Activated naive CD4-positive, alpha-beta T cell treated with anti-CD3 and anti-CD28 coated beads for 36 hours (primary cell): ENCODE results near the gene SYNPR. TPM values are rescaled to one million over a fixed set of nuclear protein-coding genes. Genes with fewer than 3 reads are reported as not detected.
A peak's percentile ranks its signal among the peaks of the same experiment; 100 is the strongest.

Experiments
- CTCF ChIA-PET: fragments of 350-600 bp; sonication (Branson Sonifier 250); formaldehyde crosslinking; loops from one replicate; lab custom pipeline; 2021; ENCODE audit warnings: antibody characterized with exemption; lab: Charles Lee
- DNase-seq: peaks from one replicate; pipeline ENCODE4 v3.0.0-alpha.2; 2020
- H3K27ac Mint-ChIP-seq: one replicate; pipeline ENCODE4 v1.8.0; 2021; ENCODE audit warnings: mild to moderate bottlenecking, mixed read lengths
- H3K27me3 Mint-ChIP-seq: one replicate; pipeline ENCODE4 v1.8.0; 2021; ENCODE audit warnings: low read depth, mixed read lengths
- H3K36me3 Mint-ChIP-seq: one replicate; pipeline ENCODE4 v1.8.0; 2021; ENCODE audit warnings: low read depth, mixed read lengths
- H3K4me1 Mint-ChIP-seq: one replicate; pipeline ENCODE4 v1.8.0; 2021; ENCODE audit warnings: low read depth, mixed read lengths
- H3K4me3 Mint-ChIP-seq: one replicate; pipeline ENCODE4 v1.8.0; 2021; ENCODE audit warnings: mild to moderate bottlenecking, moderate library complexity, mixed read lengths
- H3K9me3 Mint-ChIP-seq: one replicate; pipeline ENCODE4 v1.8.0; 2021; ENCODE audit warnings: mixed read lengths
- intact Hi-C: fragments of 100-400 bp; cut with micrococcal nuclease; formaldehyde crosslinking; loops from one replicate; pipeline ENCODE4 v1.15.1; 2023
- total RNA-seq, 2 experiments: library from RNA; stranded (reverse); gene quantifications; one replicate each; pipeline ENCODE4 v1.2.3, GENCODE V29; 2021

Gene SYNPR
- total RNA-seq, 2 experiments from 2014 or later: not detected

- no peak for DNase-seq
- Mint-ChIP-seq H3K27me3 (peaks cover 2% of the 10 kb centered on the region), H3K4me1 (no peaks in the 10 kb centered on the region), H3K9me3 (no peaks in the 10 kb centered on the region), H3K4me3 (no peak overlapping the region), H3K36me3 (no peaks in the 10 kb centered on the region), H3K27ac (no peak overlapping the region)
- intact Hi-C loops: no loop called here
- CTCF ChIA-PET: no interaction called here
Measured at GRCh38 chr3:63323766-63324165, 45.7 kb downstream of the SYNPR start.

DNA sequence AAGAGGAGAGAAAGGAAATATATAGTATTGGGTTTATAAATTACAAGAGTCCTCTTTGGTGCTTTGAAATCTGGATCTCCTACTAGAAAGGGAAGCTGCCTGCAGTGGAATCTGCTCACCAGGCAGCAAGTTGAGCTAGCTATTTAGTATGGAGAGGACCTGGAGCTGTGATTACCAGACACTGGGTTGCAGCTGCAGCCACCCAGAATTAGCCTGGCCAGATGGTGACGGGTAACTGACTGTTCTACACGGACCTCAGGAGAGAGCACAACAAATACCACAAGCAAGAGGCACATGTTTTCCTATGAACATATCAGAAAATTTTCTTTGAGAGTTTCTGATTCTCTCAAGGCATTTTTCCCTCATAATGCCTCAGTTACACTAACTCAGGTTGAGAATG lies 46.5 kb downstream of the SYNPR start:
- no peaks in the 10 kb centered on the region for H3K4me1 Mint-ChIP-seq
- CTCF ChIA-PET: no interaction called here
- H3K27me3 Mint-ChIP-seq: peaks cover 2% of the 10 kb centered on the region
- no peaks in the 10 kb centered on the region for H3K9me3 Mint-ChIP-seq
- no peak overlapping the region for H3K27ac Mint-ChIP-seq
- intact Hi-C loops: no loop called here
- no peaks in the 10 kb centered on the region for H3K36me3 Mint-ChIP-seq
- no peak for DNase-seq
- H3K4me3 Mint-ChIP-seq: no peak overlapping the region

- Mint-ChIP-seq H3K9me3 (no peaks in the 10 kb centered on the region), H3K36me3 (no peaks in the 10 kb centered on the region), H3K4me1 (no peaks in the 10 kb centered on the region), H3K4me3 (no peak overlapping the region), H3K27ac (no peak overlapping the region), H3K27me3 (peaks cover 2% of the 10 kb centered on the region)
- intact Hi-C loops: no loop called here
- no peak for DNase-seq
- CTCF ChIA-PET: no interaction called here
Measured at GRCh38 chr3:63325386-63325785, 47.3 kb downstream of the SYNPR start.

- H3K4me3 Mint-ChIP-seq: no peak overlapping the region
- H3K4me1 Mint-ChIP-seq: no peaks in the 10 kb centered on the region
- H3K36me3 Mint-ChIP-seq: no peaks in the 10 kb centered on the region
- intact Hi-C loops: no loop called here
- CTCF ChIA-PET: no interaction called here
- no peak overlapping the region for H3K27ac Mint-ChIP-seq
- H3K9me3 Mint-ChIP-seq: no peaks in the 10 kb centered on the region
- H3K27me3 Mint-ChIP-seq: peaks cover 7% of the 10 kb centered on the region
- no peak for DNase-seq
Measured at GRCh38 chr3:63328365-63328764, 50.3 kb downstream of the SYNPR start.

GRCh38 chr3:63331520-63331919 lies 53.4 kb downstream of the SYNPR start:
- H3K4me1 Mint-ChIP-seq: no peaks in the 10 kb centered on the region
- no peaks in the 10 kb centered on the region for H3K9me3 Mint-ChIP-seq
- H3K36me3 Mint-ChIP-seq: no peaks in the 10 kb centered on the region
- H3K4me3 Mint-ChIP-seq: no peak overlapping the region
- intact Hi-C loops: no loop called here
- CTCF ChIA-PET: interaction anchor here (0.6 kb wide), 1 partner anchor 129 kb away, joined by 3 read pairs; no protein-coding TSS in a partner anchor
- H3K27me3 Mint-ChIP-seq: peaks cover 7% of the 10 kb centered on the region
- no peak overlapping the region for H3K27ac Mint-ChIP-seq
- DNase-seq: no peak

- H3K27ac Mint-ChIP-seq: no peak overlapping the region
- no peaks in the 10 kb centered on the region for H3K9me3 Mint-ChIP-seq
- H3K36me3 Mint-ChIP-seq: no peaks in the 10 kb centered on the region
- DNase-seq: no peak
- H3K4me1 Mint-ChIP-seq: no peaks in the 10 kb centered on the region
- CTCF ChIA-PET: no interaction called here
- no peak overlapping the region for H3K4me3 Mint-ChIP-seq
- H3K27me3 Mint-ChIP-seq: peaks cover 7% of the 10 kb centered on the region
- intact Hi-C loops: no loop called here
Measured at GRCh38 chr3:63333815-63334214, 55.7 kb downstream of the SYNPR start.

- CTCF ChIA-PET: interaction anchor here (0.6 kb wide), 1 partner anchor 275 kb away, joined by 3 read pairs; no protein-coding TSS in a partner anchor
- no peaks in the 10 kb centered on the region for H3K36me3 Mint-ChIP-seq
- intact Hi-C loops: no loop called here
Measured at GRCh38 chr3:63338351-63338750, 60.2 kb downstream of the SYNPR start.

DNA sequence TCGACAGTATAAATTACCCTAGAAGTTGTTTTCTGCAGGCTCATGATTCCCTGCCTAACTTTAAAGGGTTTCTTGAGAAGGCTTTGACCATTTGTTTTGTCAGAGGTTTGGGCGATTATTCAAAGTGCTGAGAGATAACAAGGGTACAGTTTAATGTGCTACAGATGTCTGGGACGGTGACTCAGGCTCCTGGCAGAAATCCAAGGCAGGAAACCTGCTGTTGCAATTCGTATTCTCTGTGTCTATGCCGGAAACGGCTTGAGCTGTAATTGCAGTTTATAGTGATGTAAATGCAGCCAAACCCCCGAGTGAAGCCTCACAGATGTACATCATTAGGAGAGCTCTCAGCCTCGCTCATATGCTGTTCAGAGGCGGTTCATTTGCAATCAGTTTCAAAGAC lies 65.6 kb downstream of the SYNPR start:
- Mint-ChIP-seq H3K36me3 (no peaks in the 10 kb centered on the region), H3K4me1 (peaks cover 2% of the 10 kb centered on the region), H3K27me3 (peaks cover 5% of the 10 kb centered on the region), H3K9me3 (peaks cover 2% of the 10 kb centered on the region), H3K4me3 (no peak overlapping the region), H3K27ac (peak overlapping the region; percentile 15)
- peak; percentile 79 for DNase-seq
- CTCF ChIA-PET: no interaction called here
- intact Hi-C loops: no loop called here

More at GRCh38 chr3:63338351-63338750, 60.2 kb downstream of the SYNPR start:
- Mint-ChIP-seq H3K27ac (no peak overlapping the region), H3K4me1 (no peaks in the 10 kb centered on the region), H3K4me3 (no peak overlapping the region), H3K27me3 (peaks cover 2% of the 10 kb centered on the region), H3K9me3 (peaks cover 2% of the 10 kb centered on the region)
- no peak for DNase-seq

DNA sequence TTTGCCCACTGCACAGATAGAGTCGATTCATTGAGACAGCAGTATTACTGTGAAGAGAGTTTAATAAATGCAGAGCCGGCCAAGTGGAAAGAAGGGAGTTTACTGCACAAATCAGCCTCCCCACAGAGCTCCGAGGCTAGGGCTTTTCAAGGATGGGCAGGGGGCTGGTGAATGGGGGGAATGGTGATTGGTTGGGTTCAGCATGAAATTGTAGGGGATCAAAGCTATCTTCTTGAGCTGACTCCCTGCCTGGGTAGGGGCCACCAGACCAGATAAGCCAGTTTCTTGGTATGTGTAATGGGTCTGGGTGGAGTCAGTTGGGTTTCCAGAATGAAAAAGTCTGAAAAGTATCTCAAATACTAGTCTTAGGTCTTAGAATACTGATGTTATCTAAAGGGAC lies 66.6 kb downstream of the SYNPR start:
- DNase-seq: no peak
- H3K27me3 Mint-ChIP-seq: peaks cover 10% of the 10 kb centered on the region
- peaks cover 2% of the 10 kb centered on the region for H3K4me1 Mint-ChIP-seq
- H3K9me3 Mint-ChIP-seq: peaks cover 2% of the 10 kb centered on the region
- no peaks in the 10 kb centered on the region for H3K36me3 Mint-ChIP-seq
- intact Hi-C loops: loop anchor here (5.0 kb wide), 1 partner anchor 722 kb away; no protein-coding TSS in a partner anchor
- no peak overlapping the region for H3K4me3 Mint-ChIP-seq
- CTCF ChIA-PET: no interaction called here
- H3K27ac Mint-ChIP-seq: no peak overlapping the region

GRCh38 chr3:63349583-63350573 lies 71.8 kb downstream of the SYNPR start:
- H3K4me3 Mint-ChIP-seq: no peak overlapping the region
- CTCF ChIA-PET: interaction anchor here (0.6 to 4.8 kb wide), 10 partner anchors 9 to 681 kb away, joined by 3 to 82 read pairs (median 4); partner anchors contain the start of gene C3orf49
- H3K27me3 Mint-ChIP-seq: peaks cover 32% of the 10 kb centered on the region
- no peaks in the 10 kb centered on the region for H3K36me3 Mint-ChIP-seq
- H3K4me1 Mint-ChIP-seq: no peaks in the 10 kb centered on the region
- no peaks in the 10 kb centered on the region for H3K9me3 Mint-ChIP-seq
- DNase-seq: peak; percentile 64
- no peak overlapping the region for H3K27ac Mint-ChIP-seq
- intact Hi-C loops: loop anchor here (2.0 to 5.0 kb wide), 3 partner anchors 673 to 1135 kb away; partner anchors contain the start of gene PSMD6

DNA sequence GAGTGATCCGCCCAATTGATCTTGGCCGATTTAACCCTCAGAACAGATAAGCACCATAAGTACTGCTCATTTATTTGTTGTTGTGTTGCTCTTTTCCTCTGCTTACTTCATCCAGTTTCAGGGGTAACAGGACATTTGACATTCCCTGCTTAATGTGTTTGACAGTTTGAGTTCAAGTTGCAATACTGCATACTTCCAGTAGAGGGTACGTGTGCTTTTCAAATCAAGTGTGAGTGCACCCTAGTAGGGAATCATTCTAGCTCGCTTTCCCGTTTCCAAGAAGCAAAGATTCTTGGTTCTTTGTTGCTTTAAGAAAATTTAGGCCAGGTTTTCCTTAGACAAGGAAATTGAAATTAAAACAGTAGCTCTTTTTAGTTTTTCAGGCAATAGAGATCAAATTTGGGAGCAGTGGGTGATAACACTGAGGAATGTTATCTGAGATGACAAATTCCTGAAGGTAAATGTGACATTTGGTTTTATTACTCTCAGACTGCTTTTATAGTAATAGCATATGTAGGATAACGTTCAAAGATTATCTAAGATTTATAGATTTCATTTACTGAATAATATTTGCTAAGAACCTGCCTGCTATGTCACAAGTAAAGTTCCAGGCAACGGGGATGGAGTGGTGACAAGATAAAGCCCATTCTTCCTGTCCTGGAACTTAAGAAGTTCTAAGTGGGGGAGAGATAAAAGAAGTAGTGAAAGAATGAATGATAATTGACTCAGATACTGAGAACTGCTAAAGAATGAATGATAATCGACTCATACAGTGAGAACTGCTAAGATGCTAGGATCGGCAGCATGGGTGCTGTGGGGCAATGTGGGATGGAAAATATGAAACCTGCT lies 73.3 kb downstream of the SYNPR start:
- intact Hi-C loops: loop anchor here (1.0 kb wide), 2 partner anchors 467 to 642 kb away; no protein-coding TSS in a partner anchor
- no peaks in the 10 kb centered on the region for H3K4me1 Mint-ChIP-seq
- CTCF ChIA-PET: interaction anchor here (0.6 to 4.8 kb wide), 8 partner anchors 8 to 467 kb away, joined by 3 to 82 read pairs (median 4); partner anchors contain the start of gene C3orf49
- H3K27me3 Mint-ChIP-seq: peaks cover 33% of the 10 kb centered on the region
- H3K9me3 Mint-ChIP-seq: no peaks in the 10 kb centered on the region
- H3K4me3 Mint-ChIP-seq: no peak overlapping the region
- DNase-seq: no peak
- H3K27ac Mint-ChIP-seq: no peak overlapping the region
- no peaks in the 10 kb centered on the region for H3K36me3 Mint-ChIP-seq

DNA sequence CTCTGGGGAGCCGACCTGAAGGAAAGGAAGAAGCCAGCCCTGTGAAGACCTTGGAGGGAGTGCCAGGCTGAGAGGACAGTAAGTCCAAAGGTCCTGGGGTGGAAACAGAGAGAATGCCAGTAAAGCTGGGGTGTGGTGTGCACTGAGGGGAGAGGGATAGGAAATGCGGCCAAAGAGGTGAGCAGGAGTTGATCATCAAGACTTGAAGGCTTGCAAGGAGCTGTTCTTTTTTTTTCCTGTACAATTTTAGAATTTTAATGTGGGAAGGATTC lies 73.8 kb downstream of the SYNPR start:
- Mint-ChIP-seq H3K4me1 (no peaks in the 10 kb centered on the region), H3K36me3 (no peaks in the 10 kb centered on the region), H3K27ac (no peak overlapping the region), H3K27me3 (peaks cover 33% of the 10 kb centered on the region), H3K4me3 (no peak overlapping the region), H3K9me3 (no peaks in the 10 kb centered on the region)
- CTCF ChIA-PET: interaction anchor here (0.6 to 4.8 kb wide), 7 partner anchors 10 to 597 kb away, joined by 3 to 82 read pairs (median 4); partner anchors contain the start of gene C3orf49
- no peak for DNase-seq
- intact Hi-C loops: no loop called here
